Measurements from ENCODE around the gene CNTN2.

Gene CNTN2

GRCh38 chr1:205062319-205062718 lies 19.3 kb downstream of the CNTN2 start:
- TF ChIP-seq, protein P1, sequence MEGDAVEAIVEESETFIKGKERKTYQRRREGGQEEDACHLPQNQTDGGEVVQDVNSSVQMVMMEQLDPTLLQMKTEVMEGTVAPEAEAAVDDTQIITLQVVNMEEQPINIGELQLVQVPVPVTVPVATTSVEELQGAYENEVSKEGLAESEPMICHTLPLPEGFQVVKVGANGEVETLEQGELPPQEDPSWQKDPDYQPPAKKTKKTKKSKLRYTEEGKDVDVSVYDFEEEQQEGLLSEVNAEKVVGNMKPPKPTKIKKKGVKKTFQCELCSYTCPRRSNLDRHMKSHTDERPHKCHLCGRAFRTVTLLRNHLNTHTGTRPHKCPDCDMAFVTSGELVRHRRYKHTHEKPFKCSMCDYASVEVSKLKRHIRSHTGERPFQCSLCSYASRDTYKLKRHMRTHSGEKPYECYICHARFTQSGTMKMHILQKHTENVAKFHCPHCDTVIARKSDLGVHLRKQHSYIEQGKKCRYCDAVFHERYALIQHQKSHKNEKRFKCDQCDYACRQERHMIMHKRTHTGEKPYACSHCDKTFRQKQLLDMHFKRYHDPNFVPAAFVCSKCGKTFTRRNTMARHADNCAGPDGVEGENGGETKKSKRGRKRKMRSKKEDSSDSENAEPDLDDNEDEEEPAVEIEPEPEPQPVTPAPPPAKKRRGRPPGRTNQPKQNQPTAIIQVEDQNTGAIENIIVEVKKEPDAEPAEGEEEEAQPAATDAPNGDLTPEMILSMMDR (IDR thresholded peaks at IDR 0.05; ENCODE audit: low read depth, low read length): no peak
- TF ChIP-seq, protein P2, sequence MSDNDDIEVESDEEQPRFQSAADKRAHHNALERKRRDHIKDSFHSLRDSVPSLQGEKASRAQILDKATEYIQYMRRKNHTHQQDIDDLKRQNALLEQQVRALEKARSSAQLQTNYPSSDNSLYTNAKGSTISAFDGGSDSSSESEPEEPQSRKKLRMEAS (IDR thresholded peaks at IDR 0.05; ENCODE audit: low read depth, low read length): no peak
- no peak for TF ChIP-seq POLR2A (IDR thresholded peaks at IDR 0.05; ENCODE audit: extremely low read depth, insufficient read length)
- H3K4me3 ChIP-seq (ENCODE audit: low read depth, low read length): no peak overlapping the region
- DNase-seq (ENCODE audit: low read depth): no peak

- H3K4me3 ChIP-seq (ENCODE audit: low read depth, low read length): no peak overlapping the region
- DNase-seq (ENCODE audit: low read depth): no peak
- TF ChIP-seq, protein P1 (IDR thresholded peaks at IDR 0.05; ENCODE audit: low read depth, low read length): no peak
- TF ChIP-seq MYC (IDR thresholded peaks at IDR 0.05; ENCODE audit: low read depth, low read length): no peak
- no peak for TF ChIP-seq POLR2A (IDR thresholded peaks at IDR 0.05; ENCODE audit: extremely low read depth, insufficient read length)
- TF ChIP-seq, protein P2 (IDR thresholded peaks at IDR 0.05; ENCODE audit: low read depth, low read length): no peak
Measured at GRCh38 chr1:205062895-205063294, 19.9 kb downstream of the CNTN2 start.

GRCh38 chr1:205064301-205064700 lies 21.3 kb downstream of the CNTN2 start:
- H3K4me3 ChIP-seq (ENCODE audit: low read depth, low read length): no peak overlapping the region
- DNase-seq (ENCODE audit: low read depth): no peak
- TF ChIP-seq, protein P2 (IDR thresholded peaks at IDR 0.05; ENCODE audit: low read depth, low read length): no peak
- no peak for TF ChIP-seq POLR2A (IDR thresholded peaks at IDR 0.05; ENCODE audit: extremely low read depth, insufficient read length)
- no peak for TF ChIP-seq MYC (IDR thresholded peaks at IDR 0.05; ENCODE audit: low read depth, low read length)
- TF ChIP-seq, protein P1 (IDR thresholded peaks at IDR 0.05; ENCODE audit: low read depth, low read length): no peak

DNA sequence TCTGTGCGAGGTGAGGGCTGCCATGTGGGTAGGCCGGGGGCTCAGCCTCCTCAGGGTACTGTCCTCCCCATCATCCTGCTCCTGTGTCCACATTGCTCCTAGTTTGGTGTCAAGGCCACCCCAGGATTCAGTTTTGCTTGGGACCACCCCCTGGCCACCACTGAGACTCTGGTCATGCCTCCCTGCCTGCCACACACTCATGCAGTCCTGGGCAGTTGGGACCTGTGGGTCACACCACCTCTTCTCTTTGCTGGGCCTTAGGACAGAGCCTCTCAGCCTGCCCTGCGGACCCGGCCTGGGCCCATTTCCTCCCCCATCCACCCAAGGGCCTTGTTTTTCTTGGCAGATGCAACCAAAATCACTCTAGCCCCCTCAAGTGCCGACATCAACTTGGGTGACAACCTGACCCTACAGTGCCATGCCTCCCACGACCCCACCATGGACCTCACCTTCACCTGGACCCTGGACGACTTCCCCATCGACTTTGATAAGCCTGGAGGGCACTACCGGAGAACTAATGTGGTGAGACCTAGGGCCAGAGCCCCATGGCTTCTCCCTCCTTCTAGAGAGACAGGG lies 21.8 kb downstream of the CNTN2 start:
- TF ChIP-seq MYC (IDR thresholded peaks at IDR 0.05; ENCODE audit: low read depth, low read length) (no peak), POLR2A (IDR thresholded peaks at IDR 0.05; ENCODE audit: extremely low read depth, insufficient read length) (no peak)
- TF ChIP-seq, protein P1 (IDR thresholded peaks at IDR 0.05; ENCODE audit: low read depth, low read length): no peak
- TF ChIP-seq, protein P2 (IDR thresholded peaks at IDR 0.05; ENCODE audit: low read depth, low read length): no peak
- H3K4me3 ChIP-seq (ENCODE audit: low read depth, low read length): no peak overlapping the region
- no peak for DNase-seq (ENCODE audit: low read depth)

DNA sequence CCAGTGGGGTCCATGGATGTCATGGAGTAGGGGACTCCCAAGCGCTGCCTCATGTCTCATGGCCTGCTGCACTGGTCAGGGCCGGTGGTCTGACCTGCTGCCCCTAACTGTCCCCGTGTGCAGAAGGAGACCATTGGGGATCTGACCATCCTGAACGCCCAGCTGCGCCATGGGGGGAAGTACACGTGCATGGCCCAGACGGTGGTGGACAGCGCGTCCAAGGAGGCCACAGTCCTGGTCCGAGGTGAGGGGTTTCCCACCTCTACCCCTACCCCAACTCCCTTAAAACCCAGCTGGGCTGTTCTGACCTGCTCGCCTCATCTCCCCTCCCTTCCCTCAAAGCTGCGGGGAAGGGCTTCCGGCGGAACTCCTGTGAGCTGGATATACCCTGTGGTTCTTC lies 22.7 kb downstream of the CNTN2 start:
- TF ChIP-seq, protein P2 (IDR thresholded peaks at IDR 0.05; ENCODE audit: low read depth, low read length): no peak
- no peak for TF ChIP-seq MYC (IDR thresholded peaks at IDR 0.05; ENCODE audit: low read depth, low read length)
- no peak for TF ChIP-seq POLR2A (IDR thresholded peaks at IDR 0.05; ENCODE audit: extremely low read depth, insufficient read length)
- TF ChIP-seq, protein P1 (IDR thresholded peaks at IDR 0.05; ENCODE audit: low read depth, low read length): no peak
- H3K4me3 ChIP-seq (ENCODE audit: low read depth, low read length): no peak overlapping the region
- DNase-seq (ENCODE audit: low read depth): no peak
